ENCODE measurements around the gene EIF2AK3. TPM values are rescaled to one million over a fixed set of nuclear protein-coding genes. Genes with fewer than 3 reads are reported as not detected.

Gene EIF2AK3
- 10 to 100 TPM; 15.3 to 21.0 TPM for total RNA-seq

GRCh38 chr2:88627055-88627855, at the start of gene EIF2AK3:
EIF2AK3 (minus strand) TSS chr2:88627464; CDS start chr2:88627274, 190 bp downstream.

Other genes starting within 250 kb of the EIF2AK3 start
- not detected for gene FOXI3, start 174.8 kb downstream of the EIF2AK3 start, total RNA-seq
- gene RPIA, start 64.2 kb upstream of the EIF2AK3 start, total RNA-seq: 10 to 100 TPM in 1 of 2 donors, 1 to 10 TPM in 1; 6.2 to 11.0 TPM

All from melanocyte of skin (primary cell).